B cell (primary cell): ENCODE results near the gene YEATS2. TPM values are rescaled to one million over a fixed set of nuclear protein-coding genes. Genes with fewer than 3 reads are reported as not detected.

Experiments used
- ATAC-seq: fragments of 200-7000 bp; cut with Tn5 transposase; one replicate; pipeline ENCODE4 v1.10.0; 2021; ENCODE audit warnings: low read depth, mild to moderate bottlenecking, moderate number of reproducible peaks, moderate library complexity
- CTCF ChIA-PET: fragments of 350-600 bp; sonication (Branson Sonifier 250); formaldehyde crosslinking; loops from one replicate; lab custom pipeline; 2021; ENCODE audit warnings: antibody characterized with exemption, inconsistent platforms; lab: Charles Lee
- POLR2A ChIA-PET: fragments of 350-600 bp; sonication (Branson Sonifier 250); formaldehyde crosslinking; loops from one replicate; lab custom pipeline; 2021; ENCODE audit warnings: antibody characterized with exemption; lab: Charles Lee
- DNase-seq: peaks from one replicate; pipeline ENCODE4 v3.0.0; 2013
- H2AFZ ChIP-seq: 2 replicates; pipeline ENCODE4 v1.6.1; 2012; ENCODE audit warnings: mild to moderate bottlenecking, low read depth, low read length; ENCODE audit not compliant: insufficient read depth, poor library complexity, severe bottlenecking
- H3K27ac ChIP-seq, 2 donors: 1 replicate in 1 of 2; 2 replicates in 1 of 2; pipeline ENCODE4 v1.5.1; 2012 to 2013; ENCODE audit warnings: low read length in 2 of 2, mild to moderate bottlenecking in 2 of 2, moderate library complexity in 1 of 2
- H3K27me3 ChIP-seq, 4 experiments: fragments of 200-600 bp in 1 of 4; sonication (generic) in 1 of 4; replicated peaks in 1 of 4; 1 replicate in 2 of 4; 2 replicates in 2 of 4; pipeline versions ENCODE4 v1.6.1 to v1.7.0; 2013 to 2016; ENCODE audit warnings: low read length in 3 of 4, mild to moderate bottlenecking in 2 of 4, mixed read lengths in 1 of 4, moderate library complexity in 1 of 4; ENCODE audit not compliant: insufficient read depth in 4 of 4, control insufficient read depth in 3 of 4; ENCODE audit errors: control extremely low read depth in 1 of 4
- H3K36me3 ChIP-seq, 2 experiments: replicated peaks in 1 of 2; 1 replicate in 1 of 2; 2 replicates in 1 of 2; pipeline versions ENCODE4 v1.6.1 to v1.7.1; 2013; ENCODE audit warnings: low read length in 1 of 2; ENCODE audit not compliant: insufficient read depth in 2 of 2, control insufficient read depth in 1 of 2; ENCODE audit errors: control extremely low read depth in 1 of 2, extremely low read depth in 1 of 2
- H3K4me1 ChIP-seq, 2 donors: fragments of 200-600 bp in 1 of 2; sonication (generic) in 1 of 2; 1 replicate in 1 of 2; 2 replicates in 1 of 2; pipeline versions ENCODE4 v1.5.1 to v1.6.1; 2013 to 2017; ENCODE audit warnings: low read length in 2 of 2; ENCODE audit not compliant: control insufficient read depth in 2 of 2, insufficient read depth in 2 of 2
- H3K4me2 ChIP-seq: replicated peaks from 2 replicates; pipeline ENCODE3; 2012; ENCODE audit warnings: mild to moderate bottlenecking, low read depth, low read length; ENCODE audit not compliant: poor library complexity, severe bottlenecking
- H3K4me3 ChIP-seq, 5 experiments: fragments of 200-600 bp in 1 of 5; sonication (generic) in 1 of 5; 1 replicate in 3 of 5; 2 replicates in 2 of 5; pipeline versions ENCODE4 v1.5.1 to v1.7.0; 2011 to 2016; ENCODE audit warnings: low read length in 4 of 5, mild to moderate bottlenecking in 4 of 5, low read depth in 2 of 5, control low read depth in 1 of 5, moderate library complexity in 1 of 5; ENCODE audit not compliant: insufficient read depth in 1 of 5; ENCODE audit errors: control extremely low read depth in 1 of 5, extremely low read depth in 1 of 5
- H3K79me2 ChIP-seq: fragments of 200-600 bp; sonication (generic); one replicate; pipeline ENCODE4 v1.6.0; 2016; ENCODE audit warnings: low read length; ENCODE audit not compliant: control insufficient read depth, insufficient read depth
- H3K9ac ChIP-seq: fragments of 200-600 bp; sonication (generic); 2 replicates; pipeline ENCODE4 v1.6.1; 2017; ENCODE audit warnings: mild to moderate bottlenecking, low read length, moderate library complexity
- H3K9me3 ChIP-seq, 3 donors: one replicate each; pipeline versions ENCODE4 v1.6.1 to v1.7.1; 2013; ENCODE audit warnings: low read length in 2 of 3; ENCODE audit not compliant: control insufficient read depth in 2 of 3, insufficient read depth in 1 of 3; ENCODE audit errors: control extremely low read depth in 1 of 3
- H4K20me1 ChIP-seq: 2 replicates; pipeline ENCODE4 v1.6.0; 2012; ENCODE audit warnings: mild to moderate bottlenecking, low read length; ENCODE audit not compliant: insufficient read depth, control insufficient read depth, poor library complexity, severe bottlenecking
- H3K27ac Mint-ChIP-seq: one replicate; pipeline ENCODE4 v1.8.0; 2021; ENCODE audit warnings: mixed read lengths
- H3K27me3 Mint-ChIP-seq: one replicate; pipeline ENCODE4 v1.8.0; 2021; ENCODE audit warnings: mixed read lengths
- H3K4me1 Mint-ChIP-seq: one replicate; pipeline ENCODE4 v1.8.0; 2021; ENCODE audit warnings: mixed read lengths
- H3K4me3 Mint-ChIP-seq: one replicate; pipeline ENCODE4 v1.8.0; 2021; ENCODE audit warnings: mixed read lengths
- H3K9me3 Mint-ChIP-seq: one replicate; pipeline ENCODE4 v1.8.0; 2022; ENCODE audit warnings: mixed read lengths; ENCODE audit not compliant: insufficient read depth
- EZH2 ChIP-seq: IDR thresholded peaks from 2 replicates; pipeline ENCODE4 v1.6.1; 2012; ENCODE audit warnings: borderline replicate concordance, low read depth, mild to moderate bottlenecking, moderate library complexity, low read length; ENCODE audit not compliant: insufficient read depth, poor library complexity, severe bottlenecking
- WGBS: methylation state at CpG from one replicate; pipeline ENCODE4 v1.1.5; 2013; ENCODE audit warnings: missing lambda C conversion rate; ENCODE audit not compliant: insufficient coverage; 5-methylcytosine and 5-hydroxymethylcytosine counted together
- intact Hi-C: fragments of 100-400 bp; cut with micrococcal nuclease; formaldehyde crosslinking; loops from one replicate; pipeline ENCODE4 v1.10.0; 2022
- polyA plus RNA-seq: library from polyadenylated mRNA; depleted of rRNA; stranded (reverse); fragments of >200 nt; gene quantifications from 2 replicates; pipeline ENCODE4 v1.2.3, GENCODE V29; 2012
- total RNA-seq, 2 donors: library from RNA; stranded (reverse); fragments of 120-200 nt in 1 of 2; gene quantifications; 1 replicate in 1 of 2; 2 replicates in 1 of 2; pipeline versions ENCODE4 v1.2.3 to v1.2.4, GENCODE V29; 2013 to 2022
- TF ChIP-seq, protein P1 (sequence below): fragments of 200-600 bp; IDR thresholded peaks from one replicate; pipeline ENCODE4 v1.8.0; 2022; ENCODE audit warnings: antibody characterized with exemption, mild to moderate bottlenecking

The YEATS2 gene
- total and polyA plus RNA-seq, 2 donors (not counting 1 experiment from before 2014, with no cell fraction given), result 21.8 to 26.7 TPM

DNA sequence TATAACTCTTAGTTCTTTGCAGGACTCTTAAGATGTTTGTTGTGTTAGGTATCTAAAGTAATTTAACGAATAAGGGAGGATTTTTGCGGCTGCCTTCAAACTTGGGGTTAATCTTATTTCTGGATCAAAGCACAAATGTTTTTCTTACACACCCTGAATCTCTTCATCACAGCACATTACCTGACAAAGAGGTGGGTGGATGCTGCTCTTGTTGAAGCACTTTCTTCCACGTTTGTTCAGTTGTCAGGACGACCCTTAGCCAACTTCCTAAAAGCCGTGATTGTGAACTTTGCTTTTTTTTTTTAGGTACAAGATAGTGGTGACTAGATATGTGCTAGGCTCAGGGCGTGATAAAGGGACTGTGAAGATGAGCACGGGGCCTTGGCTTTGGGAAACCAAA lies 36.0 kb downstream of the YEATS2 start:
- no peaks in the 10 kb centered on the region for H3K79me2 ChIP-seq
- CTCF ChIA-PET, result no interaction called here
- no peaks in the 10 kb centered on the region for H4K20me1 ChIP-seq
- H3K27ac Mint-ChIP-seq, result no peak overlapping the region
- no peak overlapping the region for H2AFZ ChIP-seq
- H3K9me3 ChIP-seq, result peaks cover 0 to 1% (median 0%) of the 10 kb centered on the region in 3 donors
- 93% methylated on average over 5 of the region's 7 CpGs for WGBS
- H3K4me3 ChIP-seq, result no peak overlapping the region
- no peak for TF ChIP-seq EZH2
- TF ChIP-seq, protein P1, sequence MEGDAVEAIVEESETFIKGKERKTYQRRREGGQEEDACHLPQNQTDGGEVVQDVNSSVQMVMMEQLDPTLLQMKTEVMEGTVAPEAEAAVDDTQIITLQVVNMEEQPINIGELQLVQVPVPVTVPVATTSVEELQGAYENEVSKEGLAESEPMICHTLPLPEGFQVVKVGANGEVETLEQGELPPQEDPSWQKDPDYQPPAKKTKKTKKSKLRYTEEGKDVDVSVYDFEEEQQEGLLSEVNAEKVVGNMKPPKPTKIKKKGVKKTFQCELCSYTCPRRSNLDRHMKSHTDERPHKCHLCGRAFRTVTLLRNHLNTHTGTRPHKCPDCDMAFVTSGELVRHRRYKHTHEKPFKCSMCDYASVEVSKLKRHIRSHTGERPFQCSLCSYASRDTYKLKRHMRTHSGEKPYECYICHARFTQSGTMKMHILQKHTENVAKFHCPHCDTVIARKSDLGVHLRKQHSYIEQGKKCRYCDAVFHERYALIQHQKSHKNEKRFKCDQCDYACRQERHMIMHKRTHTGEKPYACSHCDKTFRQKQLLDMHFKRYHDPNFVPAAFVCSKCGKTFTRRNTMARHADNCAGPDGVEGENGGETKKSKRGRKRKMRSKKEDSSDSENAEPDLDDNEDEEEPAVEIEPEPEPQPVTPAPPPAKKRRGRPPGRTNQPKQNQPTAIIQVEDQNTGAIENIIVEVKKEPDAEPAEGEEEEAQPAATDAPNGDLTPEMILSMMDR, result no peak
- H3K4me1 Mint-ChIP-seq, result no peaks in the 10 kb centered on the region
- H3K9me3 Mint-ChIP-seq, result no peaks in the 10 kb centered on the region
- peaks cover 24 to 40% of the 10 kb centered on the region in 2 experiments for H3K36me3 ChIP-seq
- no peaks in the 10 kb centered on the region for H3K27me3 Mint-ChIP-seq
- no peak overlapping the region for H3K9ac ChIP-seq
- no peaks in the 10 kb centered on the region for H3K4me1 ChIP-seq
- no peak for ATAC-seq
- no peak overlapping the region for H3K27ac ChIP-seq
- no peak overlapping the region for H3K4me2 ChIP-seq
- H3K27me3 ChIP-seq, result no peaks in the 10 kb centered on the region
- intact Hi-C loops, result no loop called here
- H3K4me3 Mint-ChIP-seq, result no peak overlapping the region
- POLR2A ChIA-PET, result no interaction called here
- DNase-seq, result no peak

DNA sequence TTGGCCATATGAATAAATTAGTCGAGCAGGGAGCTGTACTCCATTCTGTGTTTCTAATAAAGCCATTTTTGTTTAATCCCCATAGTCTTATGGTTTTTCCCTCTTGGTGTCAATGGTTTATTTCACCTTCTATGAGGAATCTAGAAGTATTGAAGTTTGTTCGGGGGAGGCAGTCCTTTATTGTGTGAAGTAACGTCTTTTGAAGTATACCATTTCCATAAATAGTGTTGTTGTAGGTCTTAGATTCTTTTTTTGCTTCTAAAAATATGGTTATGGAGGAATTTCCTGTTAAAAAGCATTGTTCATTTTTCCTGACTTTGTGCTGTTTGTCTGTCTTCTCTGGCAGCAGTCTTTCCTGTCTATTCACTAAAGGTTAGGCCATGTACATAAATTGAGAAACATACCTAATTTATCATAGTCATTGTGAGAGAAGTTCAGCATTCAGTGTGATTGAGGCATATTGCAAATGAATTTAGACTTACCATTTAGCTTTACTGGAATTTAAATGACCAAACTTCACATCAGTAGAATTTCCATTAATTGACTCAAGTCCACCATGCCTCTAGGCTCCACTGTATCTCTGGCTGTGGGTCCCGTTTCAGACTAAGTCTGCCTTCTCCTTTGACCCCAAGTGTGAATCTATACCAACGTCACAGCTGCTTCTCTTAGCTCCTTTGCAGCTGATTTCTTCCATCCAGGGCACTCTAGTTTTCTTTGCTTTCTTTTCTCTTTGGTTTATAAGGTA lies 37.3 kb downstream of the YEATS2 start:
- DNase-seq, result no peak
- H2AFZ ChIP-seq, result no peak overlapping the region
- no peak overlapping the region for H3K4me2 ChIP-seq
- CTCF ChIA-PET, result no interaction called here
- H4K20me1 ChIP-seq, result no peaks in the 10 kb centered on the region
- H3K27ac ChIP-seq, result no peak overlapping the region
- no peak for TF ChIP-seq EZH2
- TF ChIP-seq, protein P1, result no peak
- peaks cover 0 to 1% (median 0%) of the 10 kb centered on the region in 3 donors for H3K9me3 ChIP-seq
- no peaks in the 10 kb centered on the region for H3K4me1 ChIP-seq
- POLR2A ChIA-PET, result no interaction called here
- H3K4me3 ChIP-seq, result no peak overlapping the region
- intact Hi-C loops, result no loop called here
- no peaks in the 10 kb centered on the region for H3K4me1 Mint-ChIP-seq
- no peak overlapping the region for H3K4me3 Mint-ChIP-seq
- peaks cover 21 to 37% of the 10 kb centered on the region in 2 experiments for H3K36me3 ChIP-seq
- no peaks in the 10 kb centered on the region for H3K27me3 ChIP-seq
- no peaks in the 10 kb centered on the region for H3K79me2 ChIP-seq
- WGBS, result 100% methylated on average over 1 of the region's 5 CpGs
- no peaks in the 10 kb centered on the region for H3K27me3 Mint-ChIP-seq
- no peak overlapping the region for H3K9ac ChIP-seq
- H3K27ac Mint-ChIP-seq, result no peak overlapping the region
- no peak for ATAC-seq
- no peaks in the 10 kb centered on the region for H3K9me3 Mint-ChIP-seq
